ENCODE measurements around the gene LAPTM5.
A peak's percentile ranks its signal among the peaks of the same experiment; 100 is the strongest.

Gene LAPTM5

DNA sequence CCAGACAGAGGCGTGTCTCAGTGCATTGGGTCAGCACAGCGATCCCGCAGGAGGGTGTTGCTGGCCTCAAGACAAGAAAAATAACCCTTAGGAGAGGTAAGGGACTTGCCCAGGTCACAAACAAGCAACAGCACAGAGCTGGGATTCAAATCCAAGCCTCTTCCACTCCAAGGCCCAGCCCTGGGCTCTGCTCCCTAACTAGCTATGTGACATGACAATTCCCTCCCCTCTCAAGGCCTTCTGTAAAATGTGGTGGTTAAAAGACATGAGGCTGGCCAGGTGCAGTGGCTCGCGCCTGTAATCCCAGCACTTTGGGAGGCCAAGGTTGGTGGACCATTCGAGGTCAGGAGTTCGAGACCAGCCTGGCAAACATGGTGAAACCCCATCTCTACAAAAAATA lies 28.1 kb upstream of the LAPTM5 start:
- H3K4me1 ChIP-seq (ENCODE audit: control insufficient read depth, insufficient read depth, low read length), result no peaks in the 10 kb centered on the region
- no peaks in the 10 kb centered on the region for H3K36me3 ChIP-seq (ENCODE audit: control insufficient read depth, insufficient read depth, low read length, severe bottlenecking)
- peaks cover 22% of the 10 kb centered on the region for H3K27me3 ChIP-seq (replicated peaks; ENCODE audit: control insufficient read depth, insufficient read depth, low read length)
- H3K4me3 ChIP-seq (ENCODE audit: low read length), result no peak overlapping the region
- H3K9me3 ChIP-seq (ENCODE audit: control insufficient read depth, low read length), result no peaks in the 10 kb centered on the region
- H3K9ac ChIP-seq (ENCODE audit: low read length), result no peak overlapping the region
- DNase-seq (ENCODE audit: low read depth), result no peak

DNA sequence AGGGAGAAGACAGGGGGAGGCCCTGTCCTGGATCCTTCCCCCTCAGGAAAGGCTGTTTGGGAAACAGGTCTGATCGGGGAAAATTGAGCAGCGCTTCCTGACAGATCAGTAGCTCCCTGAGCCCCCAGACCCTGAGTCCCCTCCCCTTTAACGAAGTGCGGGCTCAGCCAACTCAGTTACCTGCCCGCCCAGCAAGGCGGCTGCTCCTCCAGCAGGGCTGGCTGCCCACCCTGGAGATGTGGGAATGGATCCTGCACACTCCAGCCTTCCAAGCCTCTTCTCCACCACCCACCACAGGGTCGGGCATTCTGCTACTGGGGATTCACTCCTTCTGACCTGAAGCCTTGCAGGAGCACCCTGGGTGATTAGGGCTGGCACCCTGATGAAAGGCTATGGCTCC lies 27.6 kb upstream of the LAPTM5 start:
- no peak overlapping the region for H3K4me3 ChIP-seq (ENCODE audit: low read length)
- no peak overlapping the region for H3K9ac ChIP-seq (ENCODE audit: low read length)
- H3K36me3 ChIP-seq (ENCODE audit: control insufficient read depth, insufficient read depth, low read length, severe bottlenecking), result no peaks in the 10 kb centered on the region
- no peaks in the 10 kb centered on the region for H3K4me1 ChIP-seq (ENCODE audit: control insufficient read depth, insufficient read depth, low read length)
- H3K9me3 ChIP-seq (ENCODE audit: control insufficient read depth, low read length), result no peaks in the 10 kb centered on the region
- H3K27me3 ChIP-seq (replicated peaks; ENCODE audit: control insufficient read depth, insufficient read depth, low read length), result peaks cover 24% of the 10 kb centered on the region
- no peak for DNase-seq (ENCODE audit: low read depth)

DNA sequence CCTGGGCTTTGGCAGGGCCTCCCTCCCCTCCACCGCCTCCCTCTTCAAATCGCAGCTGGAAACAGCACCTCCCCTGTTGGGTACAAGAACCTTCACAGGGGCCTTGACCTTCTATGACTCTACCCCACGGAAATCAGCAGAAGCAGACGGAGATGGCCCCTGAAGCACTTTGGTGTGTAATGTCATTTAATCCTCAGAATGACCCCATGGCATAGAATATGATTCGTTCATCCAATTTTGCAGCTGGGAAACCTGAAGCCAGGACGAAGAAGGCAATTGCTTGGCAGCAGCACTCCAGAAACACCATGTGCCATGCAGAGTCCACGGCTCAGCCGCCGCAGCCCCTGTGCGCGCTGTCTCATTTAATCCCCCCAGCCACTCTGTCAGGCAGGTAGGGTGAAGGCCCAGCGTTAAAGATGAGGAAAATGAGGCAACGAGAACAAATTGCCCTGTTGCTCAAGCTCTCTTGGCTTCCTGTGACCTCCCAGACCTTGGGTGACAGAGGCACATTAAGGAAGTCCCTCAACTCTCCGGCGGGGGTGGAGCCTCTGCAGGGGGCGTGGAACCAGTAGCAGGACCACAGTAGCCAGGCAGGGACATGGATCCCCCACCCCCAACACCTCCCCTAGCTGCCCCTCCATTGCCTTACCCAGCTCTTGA lies 25.8 kb upstream of the LAPTM5 start:
- Histone ChIP-seq H3K4me3 (ENCODE audit: low read length) (no peak overlapping the region), H3K36me3 (ENCODE audit: control insufficient read depth, insufficient read depth, low read length, severe bottlenecking) (no peaks in the 10 kb centered on the region), H3K4me1 (ENCODE audit: control insufficient read depth, insufficient read depth, low read length) (no peaks in the 10 kb centered on the region), H3K9me3 (ENCODE audit: control insufficient read depth, low read length) (no peaks in the 10 kb centered on the region), H3K27me3 (replicated peaks; ENCODE audit: control insufficient read depth, insufficient read depth, low read length) (peaks cover 17% of the 10 kb centered on the region), H3K9ac (ENCODE audit: low read length) (no peak overlapping the region)
- DNase-seq (ENCODE audit: low read depth), result no peak

DNA sequence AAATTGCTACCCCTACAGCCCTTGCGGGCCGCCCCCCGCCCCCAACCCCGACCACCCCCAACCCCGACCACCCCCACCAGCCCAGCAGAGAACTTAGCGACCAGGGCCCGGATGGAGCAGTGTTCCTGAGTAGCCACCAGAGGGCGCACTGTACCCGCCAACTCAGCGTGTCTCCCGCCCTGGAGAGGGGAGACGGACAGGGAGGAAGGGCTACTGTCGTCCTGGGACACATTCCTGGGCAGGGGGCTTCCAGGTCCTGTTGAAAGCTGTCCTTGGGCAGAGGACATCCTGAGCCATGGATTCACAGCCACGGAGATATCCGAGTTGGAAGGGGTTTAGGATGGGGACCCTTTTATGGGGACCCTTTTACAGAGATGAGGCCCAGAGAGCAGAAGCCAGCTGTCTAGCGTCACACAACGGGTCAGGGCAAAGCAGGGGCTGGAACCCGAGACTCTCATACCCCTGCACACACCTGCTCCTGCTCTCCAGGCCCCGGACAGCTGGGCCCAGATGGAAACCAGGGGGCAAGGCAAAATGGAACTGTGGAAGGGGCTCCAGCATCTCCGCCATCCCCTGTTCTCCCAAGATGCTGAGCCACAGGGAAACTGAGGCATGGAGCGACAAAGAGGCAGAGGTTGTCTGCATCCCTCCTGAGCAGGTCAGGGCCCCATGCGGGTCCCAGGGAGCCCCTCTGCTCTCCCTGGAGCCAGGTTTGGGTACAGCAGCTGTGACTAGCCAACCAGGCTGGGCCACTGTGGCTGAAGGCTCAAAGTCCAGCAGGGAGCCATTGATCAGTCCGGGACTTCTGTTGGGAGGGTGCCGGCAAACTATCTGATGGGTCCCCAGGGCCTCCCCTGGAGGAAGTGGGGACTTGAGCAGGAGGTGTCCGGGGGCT lies 25.0 kb upstream of the LAPTM5 start:
- H3K9ac ChIP-seq (ENCODE audit: low read length), result no peak overlapping the region
- no peaks in the 10 kb centered on the region for H3K9me3 ChIP-seq (ENCODE audit: control insufficient read depth, low read length)
- H3K36me3 ChIP-seq (ENCODE audit: control insufficient read depth, insufficient read depth, low read length, severe bottlenecking), result no peaks in the 10 kb centered on the region
- no peak overlapping the region for H3K4me3 ChIP-seq (ENCODE audit: low read length)
- no peaks in the 10 kb centered on the region for H3K4me1 ChIP-seq (ENCODE audit: control insufficient read depth, insufficient read depth, low read length)
- DNase-seq (ENCODE audit: low read depth), result peak; percentile 86
- peaks cover 15% of the 10 kb centered on the region for H3K27me3 ChIP-seq (replicated peaks; ENCODE audit: control insufficient read depth, insufficient read depth, low read length)

DNA sequence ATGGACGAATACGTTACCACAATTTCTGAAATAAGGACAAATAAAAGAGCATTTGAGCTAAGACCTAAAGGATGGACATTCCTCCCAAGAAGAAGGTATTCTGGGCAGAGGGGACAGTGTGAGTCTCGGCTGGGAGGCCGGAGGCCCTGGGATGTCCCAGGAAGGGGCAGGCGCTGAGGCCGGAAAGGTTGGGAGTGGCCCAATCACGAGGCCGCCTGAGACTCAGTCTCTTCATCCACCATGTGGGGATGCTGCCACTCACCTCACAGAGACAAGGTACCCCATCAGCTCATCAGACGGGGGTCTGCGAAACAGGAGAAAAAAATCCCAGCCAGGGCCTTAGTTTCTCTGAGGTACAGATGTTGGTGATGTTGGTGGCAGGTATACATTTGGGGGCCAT lies 24.3 kb upstream of the LAPTM5 start:
- DNase-seq (ENCODE audit: low read depth), result no peak
- no peaks in the 10 kb centered on the region for H3K9me3 ChIP-seq (ENCODE audit: control insufficient read depth, low read length)
- H3K4me3 ChIP-seq (ENCODE audit: low read length), result no peak overlapping the region
- no peaks in the 10 kb centered on the region for H3K36me3 ChIP-seq (ENCODE audit: control insufficient read depth, insufficient read depth, low read length, severe bottlenecking)
- H3K4me1 ChIP-seq (ENCODE audit: control insufficient read depth, insufficient read depth, low read length), result no peaks in the 10 kb centered on the region
- peaks cover 15% of the 10 kb centered on the region for H3K27me3 ChIP-seq (replicated peaks; ENCODE audit: control insufficient read depth, insufficient read depth, low read length)
- H3K9ac ChIP-seq (ENCODE audit: low read length), result no peak overlapping the region

DNA sequence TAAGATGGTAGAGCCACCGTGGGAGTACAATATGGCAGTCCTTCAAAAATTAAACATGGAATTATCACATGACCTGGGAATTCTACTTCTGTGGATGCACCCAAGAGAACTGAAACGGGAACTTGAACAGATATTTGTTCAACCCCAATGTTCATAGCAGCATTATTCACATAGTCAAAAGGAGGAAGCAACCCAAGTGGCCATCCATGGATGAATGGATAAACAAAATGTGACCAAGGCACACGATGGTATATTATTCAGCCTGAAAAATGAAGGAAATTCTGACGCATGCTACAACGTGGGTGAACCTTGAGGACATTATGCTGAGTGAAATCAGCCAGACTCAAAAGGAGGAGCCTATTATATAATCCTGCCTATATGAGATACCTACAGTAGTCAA lies 22.8 kb upstream of the LAPTM5 start:
- DNase-seq (ENCODE audit: low read depth), result no peak
- Histone ChIP-seq H3K27me3 (replicated peaks; ENCODE audit: control insufficient read depth, insufficient read depth, low read length) (peaks cover 8% of the 10 kb centered on the region), H3K4me3 (ENCODE audit: low read length) (no peak overlapping the region), H3K36me3 (ENCODE audit: control insufficient read depth, insufficient read depth, low read length, severe bottlenecking) (no peaks in the 10 kb centered on the region), H3K9me3 (ENCODE audit: control insufficient read depth, low read length) (no peaks in the 10 kb centered on the region), H3K9ac (ENCODE audit: low read length) (no peak overlapping the region), H3K4me1 (ENCODE audit: control insufficient read depth, insufficient read depth, low read length) (no peaks in the 10 kb centered on the region)

DNA sequence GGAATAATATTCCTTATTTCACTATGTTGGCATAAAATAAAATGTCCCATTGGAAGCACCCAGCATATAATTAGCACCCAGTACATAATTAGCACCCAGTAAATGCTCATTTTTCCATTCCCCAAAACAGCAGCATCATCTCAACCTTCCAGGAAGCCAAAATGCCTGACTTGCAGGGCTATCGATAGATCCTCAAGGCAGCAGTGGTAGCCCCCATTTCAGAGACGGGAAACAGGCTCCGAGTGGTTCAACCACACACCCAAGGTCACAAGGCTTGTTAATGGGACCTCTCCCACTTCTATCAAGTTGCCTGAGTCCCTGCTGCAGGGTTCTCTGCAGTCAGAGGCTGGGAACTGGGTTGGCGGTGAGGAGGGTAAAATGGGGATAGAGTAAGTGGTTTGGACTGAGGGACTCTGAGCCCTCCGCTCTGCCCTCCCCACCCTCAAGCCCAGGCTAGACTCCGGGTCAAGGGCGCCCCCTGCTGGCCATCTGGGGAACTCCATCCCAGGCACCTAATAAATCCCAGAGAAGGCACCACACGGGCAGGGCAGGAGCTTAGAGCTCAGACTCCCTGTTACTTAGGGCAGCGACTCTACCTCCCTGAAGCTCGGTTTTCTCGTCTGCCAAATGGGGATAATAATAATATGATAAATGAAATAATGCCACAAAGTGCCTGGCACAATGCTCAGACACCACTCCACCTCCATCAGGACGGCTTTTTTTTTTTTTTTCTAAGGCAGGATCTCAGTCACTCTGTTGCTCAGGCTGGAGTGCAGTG lies 21.9 kb upstream of the LAPTM5 start:
- no peaks in the 10 kb centered on the region for H3K4me1 ChIP-seq (ENCODE audit: control insufficient read depth, insufficient read depth, low read length)
- no peaks in the 10 kb centered on the region for H3K36me3 ChIP-seq (ENCODE audit: control insufficient read depth, insufficient read depth, low read length, severe bottlenecking)
- H3K4me3 ChIP-seq (ENCODE audit: low read length), result no peak overlapping the region
- H3K9me3 ChIP-seq (ENCODE audit: control insufficient read depth, low read length), result no peaks in the 10 kb centered on the region
- peaks cover 10% of the 10 kb centered on the region for H3K27me3 ChIP-seq (replicated peaks; ENCODE audit: control insufficient read depth, insufficient read depth, low read length)
- H3K9ac ChIP-seq (ENCODE audit: low read length), result no peak overlapping the region
- DNase-seq (ENCODE audit: low read depth), result peak; percentile 90

DNA sequence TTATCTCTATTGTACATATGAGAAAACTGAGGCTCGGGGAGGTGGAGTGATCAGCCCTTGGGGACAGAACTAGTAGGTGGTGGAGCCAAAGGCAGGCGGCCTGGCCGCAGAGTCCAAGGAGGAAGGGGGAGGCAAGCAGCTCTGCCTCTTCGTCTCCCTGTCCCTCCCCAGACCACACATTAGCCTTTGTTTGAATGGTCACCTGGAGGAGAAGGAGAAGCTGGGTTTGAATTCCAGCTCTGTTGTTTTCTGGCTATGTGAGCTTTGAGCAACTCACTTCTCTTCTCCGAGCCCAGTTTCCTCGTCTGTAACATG lies 21.4 kb upstream of the LAPTM5 start:
- H3K9me3 ChIP-seq (ENCODE audit: control insufficient read depth, low read length), result no peaks in the 10 kb centered on the region
- no peaks in the 10 kb centered on the region for H3K4me1 ChIP-seq (ENCODE audit: control insufficient read depth, insufficient read depth, low read length)
- peaks cover 10% of the 10 kb centered on the region for H3K27me3 ChIP-seq (replicated peaks; ENCODE audit: control insufficient read depth, insufficient read depth, low read length)
- DNase-seq (ENCODE audit: low read depth), result no peak
- H3K36me3 ChIP-seq (ENCODE audit: control insufficient read depth, insufficient read depth, low read length, severe bottlenecking), result no peaks in the 10 kb centered on the region
- no peak overlapping the region for H3K4me3 ChIP-seq (ENCODE audit: low read length)
- no peak overlapping the region for H3K9ac ChIP-seq (ENCODE audit: low read length)

DNA sequence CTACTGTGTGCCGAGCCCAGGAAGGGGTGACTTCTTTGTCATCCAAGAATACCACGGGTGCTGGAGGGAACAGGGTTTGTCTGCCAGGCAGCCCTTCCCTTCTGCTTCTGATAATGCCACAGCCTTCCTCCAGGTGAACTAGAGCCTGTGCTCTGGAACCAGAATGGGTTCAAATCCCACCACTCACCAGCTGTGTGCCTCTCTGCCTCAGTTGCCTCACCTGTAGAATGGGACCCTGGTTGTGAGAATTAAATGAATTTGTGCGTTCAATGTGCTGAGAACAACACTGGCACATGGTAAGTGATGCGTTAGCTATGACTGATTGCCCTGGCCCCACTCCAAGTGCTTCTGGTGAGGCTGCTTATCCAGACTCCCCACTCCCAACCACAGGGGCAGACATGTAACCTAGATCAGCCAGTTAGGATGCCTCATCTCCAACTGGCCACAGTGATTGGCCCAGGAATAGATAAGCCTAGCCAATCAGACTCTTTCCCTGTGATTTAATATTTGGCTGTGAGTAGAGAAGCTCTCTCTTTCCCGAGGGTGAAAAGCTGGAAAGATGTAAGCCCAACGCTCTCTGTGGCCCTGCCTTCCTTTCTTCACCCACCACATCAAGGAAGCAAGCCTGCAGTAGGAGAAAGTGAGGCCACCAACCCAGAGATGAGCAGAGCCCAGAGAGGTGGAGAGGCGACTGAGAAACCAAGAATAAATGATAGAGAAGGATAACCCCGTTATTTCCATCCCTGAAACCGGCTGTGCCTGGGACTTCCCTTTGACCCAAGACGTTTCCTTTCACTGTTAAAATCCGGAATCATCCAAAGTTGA lies 20.8 kb upstream of the LAPTM5 start:
- no peaks in the 10 kb centered on the region for H3K4me1 ChIP-seq (ENCODE audit: control insufficient read depth, insufficient read depth, low read length)
- no peaks in the 10 kb centered on the region for H3K36me3 ChIP-seq (ENCODE audit: control insufficient read depth, insufficient read depth, low read length, severe bottlenecking)
- DNase-seq (ENCODE audit: low read depth), result peak; percentile 19
- peaks cover 15% of the 10 kb centered on the region for H3K27me3 ChIP-seq (replicated peaks; ENCODE audit: control insufficient read depth, insufficient read depth, low read length)
- no peaks in the 10 kb centered on the region for H3K9me3 ChIP-seq (ENCODE audit: control insufficient read depth, low read length)
- no peak overlapping the region for H3K9ac ChIP-seq (ENCODE audit: low read length)
- H3K4me3 ChIP-seq (ENCODE audit: low read length), result no peak overlapping the region

DNA sequence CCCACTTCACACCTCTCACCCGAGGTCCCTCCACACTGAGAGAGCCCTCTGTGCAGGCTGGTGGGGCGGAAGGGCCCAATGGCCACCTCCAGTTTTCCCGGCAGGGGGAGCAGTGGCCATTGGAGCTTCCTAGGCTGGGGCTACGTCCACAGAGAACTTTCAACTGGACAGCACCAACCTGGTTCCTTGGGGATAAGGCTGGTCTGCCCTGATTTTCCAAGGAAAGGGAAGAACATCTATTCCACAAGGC lies 20.3 kb upstream of the LAPTM5 start:
- Histone ChIP-seq H3K9me3 (ENCODE audit: control insufficient read depth, low read length) (no peaks in the 10 kb centered on the region), H3K4me3 (ENCODE audit: low read length) (no peak overlapping the region), H3K27me3 (replicated peaks; ENCODE audit: control insufficient read depth, insufficient read depth, low read length) (peaks cover 16% of the 10 kb centered on the region), H3K4me1 (ENCODE audit: control insufficient read depth, insufficient read depth, low read length) (no peaks in the 10 kb centered on the region), H3K9ac (ENCODE audit: low read length) (no peak overlapping the region), H3K36me3 (ENCODE audit: control insufficient read depth, insufficient read depth, low read length, severe bottlenecking) (no peaks in the 10 kb centered on the region)
- DNase-seq (ENCODE audit: low read depth), result peak; percentile 14

All from adipocyte (in vitro differentiated cells).